ENCODE measurements around the gene PARD3B.

PARD3B gene

DNA sequence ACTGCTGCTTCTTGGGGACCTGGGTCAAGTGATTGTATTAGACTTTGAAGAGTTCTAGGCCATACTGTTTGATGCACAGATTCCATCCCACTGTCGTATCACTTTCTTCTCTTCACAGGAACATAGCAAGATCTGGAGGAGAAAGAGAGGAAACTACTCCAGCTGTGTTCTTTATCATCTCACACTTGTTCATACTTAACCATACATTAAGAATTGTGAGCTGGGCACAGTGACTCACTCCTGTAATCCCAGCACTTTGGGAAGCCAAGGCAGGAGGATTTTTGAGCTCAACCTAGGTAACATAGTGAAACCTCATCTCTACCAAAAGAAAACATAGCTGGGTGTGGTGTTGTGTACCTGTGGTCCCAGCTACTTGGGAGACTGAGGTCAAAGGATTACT lies 111.7 kb downstream of the PARD3B start:
- DNase-seq (ENCODE audit: low read depth), result no peak

DNA sequence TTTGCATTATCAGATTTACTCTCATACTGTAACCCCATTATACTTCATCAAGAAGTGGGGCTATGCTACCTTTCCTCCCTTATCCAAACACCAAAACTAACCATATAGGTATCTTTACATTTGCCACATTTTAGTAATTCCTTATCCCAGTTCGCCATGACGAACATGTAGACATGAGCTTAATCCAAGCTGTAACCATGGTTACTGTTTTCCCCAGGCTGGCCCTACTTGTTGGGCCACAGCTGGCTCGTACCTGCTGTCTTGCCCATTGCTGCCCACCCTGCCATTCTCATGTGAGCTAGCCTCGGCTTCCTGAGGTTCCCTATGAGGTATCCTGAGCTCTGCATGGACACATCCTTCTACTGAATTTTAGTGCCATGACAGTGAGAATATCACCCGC lies 117.7 kb downstream of the PARD3B start:
- DNase-seq (ENCODE audit: low read depth), result no peak

DNA sequence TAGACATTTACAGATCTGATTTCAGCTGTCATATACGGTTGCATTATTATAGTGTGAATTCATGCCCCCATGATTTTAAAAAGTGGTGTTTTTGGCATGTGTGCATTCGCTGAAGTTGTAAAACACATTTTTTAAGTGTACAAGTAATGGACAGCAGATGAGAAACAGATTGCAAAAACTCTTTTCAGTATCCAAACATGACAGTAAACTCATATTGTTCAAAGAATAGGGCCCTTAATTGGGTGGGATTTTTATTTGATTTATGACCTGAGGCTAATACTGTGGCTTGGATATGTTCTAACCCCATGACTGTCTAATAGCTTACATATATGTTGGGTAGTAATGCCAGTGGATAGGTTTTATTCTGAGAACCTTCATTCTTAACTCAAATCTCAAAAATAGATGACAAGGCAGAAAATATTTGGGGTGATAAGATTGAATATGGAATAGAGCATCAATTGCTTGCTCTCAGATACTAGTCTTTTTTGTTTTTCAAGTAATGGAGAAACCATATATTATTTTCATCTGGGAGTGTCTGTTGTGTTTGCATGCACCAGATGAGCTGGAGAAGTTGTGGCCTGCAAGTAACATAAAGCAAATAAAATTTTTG lies 118.6 kb downstream of the PARD3B start:
- no peak for DNase-seq (ENCODE audit: low read depth)

DNA sequence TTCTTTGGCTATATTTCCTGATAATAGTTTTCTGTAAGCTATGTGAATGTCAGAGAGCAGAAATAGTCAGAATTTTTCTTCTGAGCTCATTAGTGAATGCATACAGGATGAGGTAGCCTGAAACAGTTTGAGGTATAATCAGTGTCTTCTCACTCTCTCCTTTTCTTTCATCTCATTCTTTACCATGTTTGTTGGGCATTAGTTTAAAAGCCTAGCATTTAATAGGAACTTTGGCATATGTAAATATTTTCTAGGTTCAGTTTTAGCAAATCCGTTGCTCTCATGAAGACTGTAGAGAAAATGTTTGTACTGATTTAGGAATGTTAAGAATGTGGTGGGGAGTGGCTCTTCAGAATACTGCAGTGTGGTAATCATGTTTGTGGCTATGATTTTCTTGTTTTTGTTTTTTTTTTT lies 119.4 kb downstream of the PARD3B start:
- DNase-seq (ENCODE audit: low read depth), result no peak

DNA sequence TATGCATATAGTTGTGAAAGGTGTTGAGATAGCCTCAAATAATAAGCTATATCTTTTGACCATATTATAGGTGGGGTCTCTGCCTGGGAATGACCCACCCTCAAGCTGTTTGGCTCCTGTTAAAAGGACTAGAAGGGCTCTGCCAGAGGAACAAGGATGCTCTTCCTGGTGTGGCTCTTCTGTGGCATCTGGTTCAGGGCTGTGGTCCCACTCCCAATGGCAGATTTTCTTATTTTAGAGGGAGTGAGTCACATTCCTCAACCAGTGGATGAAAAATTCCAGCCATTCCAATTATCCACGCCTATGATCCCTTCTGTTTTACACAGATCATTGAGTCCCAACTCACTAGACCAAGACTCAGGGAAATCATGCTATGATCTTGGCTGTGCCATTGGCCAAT lies 119.9 kb downstream of the PARD3B start:
- DNase-seq (ENCODE audit: low read depth), result no peak

DNA sequence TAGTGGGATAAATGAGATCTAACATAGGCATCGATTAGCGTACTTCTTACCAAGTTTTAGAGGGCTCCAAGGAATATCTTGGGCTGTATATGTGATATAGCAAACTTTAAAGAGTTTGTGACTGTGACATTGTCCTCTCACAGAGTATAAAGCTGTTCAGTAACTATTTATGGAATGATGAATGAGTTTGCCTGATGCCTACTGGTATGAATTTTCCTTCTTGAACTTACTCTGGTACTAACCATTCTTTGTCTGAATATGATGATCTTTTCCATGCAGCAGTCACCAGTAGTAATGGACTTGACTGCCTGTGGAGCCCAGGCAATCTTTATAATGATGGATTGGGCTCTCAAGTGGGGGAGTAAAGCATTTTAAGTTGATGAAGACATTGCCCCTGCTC lies 120.5 kb downstream of the PARD3B start:
- DNase-seq (ENCODE audit: low read depth), result no peak

DNA sequence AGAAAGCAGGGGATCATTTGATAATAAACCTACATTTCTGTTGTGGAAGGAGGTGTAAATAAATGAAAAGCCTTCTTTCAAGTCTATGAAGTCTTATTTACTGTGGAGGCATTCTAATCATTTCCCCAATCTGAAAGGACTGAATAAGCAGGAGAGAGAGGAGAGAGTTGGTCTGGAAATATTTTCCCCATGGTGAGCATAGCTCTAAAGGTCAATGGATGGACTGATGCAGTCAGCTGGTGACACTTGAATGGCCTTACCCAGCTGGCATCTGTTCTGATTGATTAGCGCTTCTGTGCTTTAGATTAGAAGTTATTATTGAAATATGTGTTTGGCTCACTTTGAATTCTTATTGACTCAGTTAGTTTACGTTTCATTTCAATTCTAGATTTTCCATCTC lies 122.7 kb downstream of the PARD3B start:
- no peak for DNase-seq (ENCODE audit: low read depth)

DNA sequence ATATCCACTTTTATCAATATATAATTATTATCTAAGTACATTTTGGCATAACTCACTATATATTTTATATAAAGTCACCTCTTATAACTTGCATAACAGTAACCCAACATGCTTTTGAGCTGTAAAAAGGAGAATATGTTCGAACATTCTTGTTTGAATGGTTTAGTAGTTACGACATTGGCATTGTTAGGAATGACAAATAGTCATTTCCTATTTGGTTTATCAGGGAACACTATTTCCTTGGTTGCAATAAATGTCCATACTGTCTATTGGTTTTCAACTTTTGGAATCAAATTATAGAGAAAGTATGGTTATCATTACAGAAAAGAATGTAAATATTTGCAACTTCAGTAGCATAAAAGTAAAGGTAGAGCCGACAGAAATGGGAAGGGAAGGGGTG lies 124.1 kb downstream of the PARD3B start:
- DNase-seq (ENCODE audit: low read depth), result no peak

DNA sequence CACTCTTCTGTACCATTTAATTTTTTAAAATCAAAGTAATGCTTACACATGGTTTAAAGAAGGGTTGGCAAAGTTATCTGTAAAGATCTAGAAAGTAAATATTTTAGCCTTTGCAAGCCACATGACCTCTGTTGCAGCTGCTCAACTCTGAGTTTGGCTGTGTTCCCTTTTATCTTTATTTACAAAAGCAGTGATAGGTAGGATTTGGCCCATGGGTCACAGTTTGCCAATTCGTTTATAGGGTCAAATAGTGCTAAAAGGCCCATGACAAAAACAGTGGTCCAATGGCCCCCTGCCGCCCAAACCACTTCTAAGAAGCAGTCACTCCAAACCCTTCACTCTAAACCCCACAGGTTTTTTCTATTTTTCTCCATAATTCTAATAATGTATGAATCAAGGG lies 124.8 kb downstream of the PARD3B start:
- no peak for DNase-seq (ENCODE audit: low read depth)

DNA sequence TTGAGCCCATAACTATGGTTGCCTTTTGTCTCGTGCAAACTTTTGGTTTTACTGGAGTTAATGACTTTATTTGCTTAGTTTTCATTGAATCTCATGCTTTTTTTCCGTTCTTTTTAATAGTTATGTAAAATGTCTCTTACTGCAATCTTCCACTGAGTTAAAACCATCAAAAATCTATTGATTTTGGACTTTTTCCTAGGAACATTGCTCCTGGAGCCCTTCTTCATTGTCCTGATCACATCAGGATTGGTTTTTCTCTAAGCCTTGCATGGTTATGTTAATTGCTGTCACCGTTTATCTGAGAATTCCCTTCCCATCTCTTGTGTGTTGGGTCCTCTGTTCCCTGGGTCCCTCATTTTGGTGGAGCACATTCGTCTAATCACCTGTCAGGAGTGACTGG lies 125.5 kb downstream of the PARD3B start:
- no peak for DNase-seq (ENCODE audit: low read depth)

DNA sequence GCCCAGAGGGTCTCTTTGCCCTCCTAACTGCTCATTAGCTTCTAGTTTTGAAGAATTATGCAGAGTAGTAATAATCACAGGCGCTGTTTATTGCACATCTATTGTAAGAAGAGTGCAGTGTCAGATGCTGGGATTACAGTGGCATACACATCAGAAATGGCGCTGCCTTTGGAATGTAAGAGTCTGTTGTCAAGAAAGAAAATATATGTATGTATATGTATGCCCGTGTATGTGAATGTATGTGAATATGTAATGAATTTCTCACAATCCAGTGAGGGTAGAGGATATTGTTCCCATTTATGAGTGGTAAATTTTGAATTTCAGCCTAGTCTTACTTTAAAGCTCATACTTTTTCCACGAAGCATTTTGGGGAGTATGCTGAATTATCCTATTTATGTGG lies 127.5 kb downstream of the PARD3B start:
- DNase-seq (ENCODE audit: low read depth), result no peak

DNA sequence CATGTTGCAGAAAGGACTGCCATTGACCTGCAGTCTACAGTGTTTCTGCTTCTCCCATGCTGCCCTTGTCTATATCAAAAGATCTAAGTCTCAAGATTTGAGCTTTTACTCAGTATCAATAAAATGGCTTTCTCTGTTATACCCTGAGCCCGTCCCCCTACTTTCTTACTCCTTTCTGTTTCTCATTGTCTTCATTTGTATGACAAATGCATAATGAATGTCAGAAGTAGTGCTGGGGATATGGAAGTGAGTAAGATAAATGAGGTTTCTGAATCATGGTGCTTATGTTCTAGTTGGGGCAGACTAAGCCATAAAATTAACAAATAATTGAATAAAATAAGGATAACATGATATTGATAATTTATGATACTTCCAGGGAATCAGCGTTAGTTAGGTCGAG lies 128.6 kb downstream of the PARD3B start:
- no peak for DNase-seq (ENCODE audit: low read depth)

DNA sequence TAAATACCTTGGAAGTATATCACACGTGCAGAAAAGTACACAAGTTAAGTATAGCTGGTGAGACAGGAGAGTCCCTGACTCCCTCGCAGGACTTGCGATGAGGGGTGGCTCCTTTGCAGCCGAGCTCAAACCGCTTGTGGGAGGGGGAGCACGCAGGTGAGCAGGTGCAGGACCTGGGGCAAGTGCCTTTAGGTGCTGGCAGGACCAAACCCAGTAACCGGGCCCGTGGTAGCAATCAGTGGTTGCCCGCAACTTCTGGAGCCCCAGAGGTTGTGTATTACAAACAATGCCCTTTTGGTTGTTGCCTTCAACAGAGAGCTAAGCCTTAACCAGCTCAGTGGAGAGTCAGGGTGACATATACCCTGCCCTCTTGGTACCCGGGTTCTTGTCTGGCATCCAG lies 132.8 kb downstream of the PARD3B start:
- DNase-seq (ENCODE audit: low read depth), result no peak

DNA sequence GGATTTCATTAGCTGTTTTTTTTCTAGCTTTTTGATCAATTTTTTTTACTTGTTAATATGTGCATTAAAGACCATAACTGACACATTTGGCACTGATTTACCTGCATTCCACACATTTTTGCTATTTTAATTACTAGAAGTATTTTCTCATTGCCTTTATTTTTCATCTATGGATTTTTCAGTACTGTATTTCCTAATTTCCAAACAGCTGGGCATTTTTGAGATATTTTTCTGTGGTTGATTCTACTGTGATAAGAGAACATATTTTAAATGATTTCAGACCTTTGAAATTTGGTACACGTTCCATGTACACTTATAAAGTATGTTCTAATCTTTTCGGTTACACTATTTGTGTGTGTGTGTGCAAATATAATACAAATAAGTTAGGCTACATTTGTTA lies 135.3 kb downstream of the PARD3B start:
- no peak for DNase-seq (ENCODE audit: low read depth)

DNA sequence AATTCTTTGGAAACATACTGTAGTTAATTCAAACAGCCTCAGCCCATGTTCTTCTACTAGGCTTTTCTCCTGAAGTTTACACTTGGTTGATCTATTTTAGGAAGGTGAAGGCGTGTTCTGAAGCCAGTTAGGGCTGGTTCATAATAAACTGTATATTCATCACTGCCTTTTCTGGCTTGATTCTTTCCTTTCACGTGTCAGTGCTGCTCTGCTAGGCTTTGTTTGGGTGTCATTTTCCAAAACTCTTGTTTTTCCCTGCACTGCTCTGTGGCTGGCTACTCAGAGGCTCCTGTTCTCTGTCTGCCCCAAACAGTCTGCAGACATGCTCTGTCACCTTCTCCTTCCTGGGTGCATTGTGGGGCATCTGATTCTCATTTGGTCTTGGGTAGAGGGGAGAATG lies 136.1 kb downstream of the PARD3B start:
- no peak for DNase-seq (ENCODE audit: low read depth)

DNA sequence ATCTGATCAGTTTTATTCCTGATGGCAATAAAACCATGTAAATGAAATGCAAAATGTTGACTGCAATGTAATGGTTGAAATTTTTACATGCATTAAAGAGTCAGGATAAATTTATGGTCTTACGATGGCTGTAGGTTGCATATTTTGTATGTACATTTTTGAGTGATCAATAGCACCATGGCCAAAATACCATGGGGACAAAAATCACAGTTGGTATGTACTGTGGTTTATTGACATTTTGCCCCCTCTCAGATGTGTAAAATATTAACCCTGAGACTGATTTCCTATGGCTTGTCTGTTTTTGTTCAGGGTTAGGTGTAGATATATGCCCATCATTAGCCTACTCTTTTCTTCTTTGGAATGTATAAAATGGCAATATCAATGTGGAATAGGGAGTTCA lies 138.1 kb downstream of the PARD3B start:
- no peak for DNase-seq (ENCODE audit: low read depth)

DNA sequence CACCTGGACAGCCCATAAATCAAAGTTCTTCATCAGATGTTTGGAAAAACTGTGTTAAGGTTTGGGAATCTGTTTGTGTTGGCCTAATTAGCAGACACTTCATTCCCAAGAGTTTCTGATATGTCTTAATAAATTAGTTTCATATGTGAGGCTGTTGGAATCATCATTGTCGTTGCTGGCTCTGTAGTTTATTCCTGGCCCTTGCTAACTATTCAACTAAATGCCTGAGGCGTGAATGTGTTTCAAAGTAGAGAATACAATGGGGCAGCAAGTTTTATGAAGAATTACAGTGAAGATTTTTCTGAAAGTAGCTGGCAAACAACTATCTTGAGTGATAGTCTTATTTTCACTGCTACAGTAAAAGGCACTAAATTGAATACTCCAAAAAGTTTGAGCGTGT lies 141.1 kb downstream of the PARD3B start:
- DNase-seq (ENCODE audit: low read depth), result no peak

DNA sequence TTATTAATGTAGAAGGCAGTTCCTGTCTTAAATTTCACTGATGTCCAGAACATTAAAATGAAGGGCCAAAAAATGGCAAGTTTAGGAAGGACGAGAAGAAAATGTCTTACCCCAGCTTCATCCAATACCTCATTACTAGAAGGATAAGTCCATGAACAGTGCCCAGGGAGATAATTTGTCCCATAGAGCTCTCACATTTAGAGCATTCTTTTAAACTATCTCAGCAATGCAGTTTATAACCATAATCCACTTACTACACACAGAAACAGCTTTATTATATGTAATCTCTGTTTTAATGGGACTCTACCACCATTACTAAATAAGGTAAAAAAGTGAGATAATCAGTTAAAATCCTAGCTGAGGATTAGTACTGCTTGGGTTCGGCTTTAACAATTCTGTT lies 142.5 kb downstream of the PARD3B start:
- no peak for DNase-seq (ENCODE audit: low read depth)

DNA sequence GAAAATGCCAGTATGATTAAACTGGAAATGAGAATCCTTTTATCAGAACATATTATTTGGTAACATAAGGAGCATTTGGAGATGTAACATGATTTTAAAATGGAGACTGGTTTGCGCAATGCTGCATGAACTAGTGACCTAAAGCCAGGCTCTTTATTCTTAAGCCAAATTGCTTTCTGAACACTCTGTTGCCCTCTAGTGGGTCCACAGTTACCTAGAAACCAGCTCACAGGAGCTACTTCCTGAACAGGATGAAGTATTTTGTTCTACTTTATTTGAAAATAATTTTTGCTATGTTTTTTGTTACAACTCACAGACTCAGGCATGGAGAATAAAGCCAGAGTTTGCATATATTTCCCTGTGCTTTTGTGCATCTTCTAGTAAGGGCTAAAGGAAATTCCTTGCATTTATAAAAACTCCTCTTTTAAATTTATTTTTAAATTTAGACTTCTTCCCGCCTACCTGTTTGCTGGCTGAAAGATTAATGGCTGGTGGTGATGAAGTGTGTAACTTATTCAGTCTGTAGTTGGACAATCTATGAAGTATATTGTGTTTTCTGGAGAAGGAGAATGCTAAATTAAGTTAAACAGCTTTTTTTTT lies 146.7 kb downstream of the PARD3B start:
- peak; percentile 91 for DNase-seq (ENCODE audit: low read depth)

DNA sequence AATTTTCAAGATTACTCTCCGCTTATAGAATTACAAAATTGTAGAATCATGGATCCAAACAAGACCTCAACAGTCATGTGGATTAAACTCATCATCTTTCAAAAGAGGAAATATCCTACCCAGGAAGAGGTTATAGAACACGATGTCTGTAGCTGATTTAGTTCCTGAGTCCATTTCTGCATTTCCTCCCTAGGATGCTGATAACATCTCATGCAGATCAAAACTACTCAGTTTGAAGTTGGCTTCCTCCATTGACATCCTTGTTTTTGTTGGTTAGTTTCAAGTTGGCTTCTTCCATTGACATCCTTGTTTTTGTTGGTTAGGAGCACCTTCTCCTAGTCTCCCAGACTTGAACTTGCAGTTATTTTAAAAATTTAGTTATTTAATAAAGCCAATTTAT lies 147.5 kb downstream of the PARD3B start:
- DNase-seq (ENCODE audit: low read depth), result no peak

DNA sequence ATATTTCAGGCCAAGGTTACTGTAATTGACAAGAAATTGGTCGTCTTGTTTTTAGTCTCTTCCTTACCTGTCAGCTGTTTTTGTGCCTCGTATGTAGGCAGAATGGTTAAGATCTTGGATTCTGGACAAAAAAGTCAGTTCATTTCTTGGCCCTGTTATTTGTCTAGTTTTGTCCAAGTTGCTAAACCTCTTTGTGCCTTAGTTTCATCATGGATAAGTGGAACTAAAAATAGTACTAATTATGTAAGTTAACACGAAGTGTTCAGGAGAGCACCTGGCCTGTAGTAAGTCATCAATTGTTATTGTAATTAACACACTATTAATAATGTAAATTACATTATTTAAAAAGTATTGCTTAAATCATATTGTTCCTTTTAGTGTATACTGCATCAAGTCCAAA lies 148.0 kb downstream of the PARD3B start:
- DNase-seq (ENCODE audit: low read depth), result no peak

DNA sequence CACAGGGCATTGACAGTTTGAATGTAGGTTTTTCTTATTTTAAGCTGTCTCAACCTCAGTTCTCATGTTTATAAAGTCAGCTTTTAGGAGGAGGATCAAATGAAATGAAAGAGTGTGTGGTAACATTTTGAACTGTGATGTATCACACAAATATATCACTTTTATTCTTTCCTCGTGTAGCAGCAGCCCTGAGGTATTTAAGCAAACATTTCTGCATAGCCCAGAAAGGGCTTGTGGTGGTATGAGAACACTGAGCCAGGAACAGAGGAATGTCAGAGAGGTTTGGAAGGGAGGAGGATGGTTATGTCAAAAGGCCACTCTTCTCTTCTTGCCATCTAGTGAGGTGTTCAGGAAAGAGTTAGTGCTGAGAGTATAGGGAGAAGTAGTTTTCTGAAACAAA lies 150.2 kb downstream of the PARD3B start:
- DNase-seq (ENCODE audit: low read depth), result no peak

DNA sequence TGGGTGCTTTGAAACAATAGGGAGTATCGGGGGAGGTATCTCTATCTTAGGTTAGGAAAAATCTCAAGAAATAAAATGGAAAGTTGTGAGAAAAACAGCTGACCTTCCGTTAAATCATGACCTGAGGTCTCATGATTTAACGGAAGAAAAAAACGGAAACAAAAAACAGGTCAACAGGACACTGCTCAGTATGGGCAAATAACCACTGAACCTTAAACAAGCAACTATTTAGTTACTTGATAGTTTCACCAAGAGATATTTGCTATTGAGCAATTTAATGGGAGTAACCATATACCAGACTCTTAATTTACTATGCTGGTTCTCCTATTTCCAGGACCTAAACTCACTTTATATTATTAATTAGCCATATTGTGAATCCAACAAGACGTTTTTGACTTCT lies 150.8 kb downstream of the PARD3B start:
- DNase-seq (ENCODE audit: low read depth), result no peak

DNA sequence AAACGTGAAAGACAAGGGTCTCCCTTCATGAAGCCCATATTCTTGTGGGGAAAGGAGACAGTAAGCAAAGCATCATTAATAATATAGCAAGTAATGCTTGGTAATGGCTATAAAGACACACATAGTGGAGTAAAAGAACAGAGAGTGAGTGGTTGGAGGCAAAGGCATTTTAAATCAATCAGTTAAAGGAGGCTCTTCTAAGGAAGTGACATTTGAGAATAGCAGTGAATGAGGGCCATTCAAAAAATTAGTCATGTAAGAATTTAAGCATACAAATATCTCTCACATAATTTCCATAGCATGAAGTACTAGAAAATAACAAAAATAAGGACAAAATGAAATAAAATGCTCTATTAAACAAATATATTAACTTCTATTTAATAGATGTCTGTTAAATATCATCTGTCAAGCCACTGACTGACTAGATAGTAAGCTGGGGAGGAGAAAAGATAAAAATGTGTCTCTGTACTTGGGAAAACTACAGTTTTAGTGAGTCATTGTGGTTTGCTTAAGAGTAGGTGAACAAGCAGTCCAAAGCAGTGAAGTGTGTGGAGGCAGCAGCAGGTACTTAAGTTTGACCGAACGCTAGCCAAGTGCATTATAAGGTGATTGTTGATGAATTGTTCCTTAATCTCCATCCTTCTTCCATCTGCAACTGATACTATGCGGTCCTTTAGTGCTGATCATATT lies 160.1 kb downstream of the PARD3B start:
- no peak for DNase-seq (ENCODE audit: low read depth)
